Endothelial cell of umbilical vein (primary cell): ENCODE measurements around the gene ST6GALNAC3. TPM values are rescaled to one million over a fixed set of nuclear protein-coding genes. Genes with fewer than 3 reads are reported as not detected.

Experiments used
- BruUV-seq: library from RNA; stranded (reverse); fragments of 400-500 nt; replicated peaks from 2 replicates; lab custom pipeline; 2021; lab: Mats Ljungman, UMichigan
- CTCF ChIA-PET: fragments of 300-600, 350-600 bp; sonication (Branson Sonifier 250); formaldehyde crosslinking; loops from one replicate; lab custom pipeline; 2021; ENCODE audit warnings: antibody characterized with exemption, inconsistent platforms; lab: Charles Lee
- POLR2A ChIA-PET: fragments of 300-600, 350-600 bp; sonication (Branson Sonifier 250); formaldehyde crosslinking; loops from one replicate; lab custom pipeline; 2021; ENCODE audit warnings: antibody characterized with exemption, inconsistent platforms; lab: Charles Lee
- DNase-seq: peaks from one replicate; pipeline ENCODE4 v3.0.0-alpha.2; 2011; ENCODE audit warnings: low read depth, low spot score
- FAIRE-seq: peaks from 2 replicates; lab custom pipeline; 2011; peaks lifted over from hg19 to GRCh38; lab: Jason Lieb, UNC
- H2AFZ ChIP-seq: 2 replicates; pipeline ENCODE4 v1.6.0; 2012; ENCODE audit warnings: low read depth, low read length, control low read depth, inconsistent platforms
- H3K27ac ChIP-seq: 2 replicates; pipeline ENCODE4 v1.5.1; 2011; ENCODE audit warnings: low read depth, mild to moderate bottlenecking, control low read depth, low read length, moderate library complexity; ENCODE audit not compliant: insufficient read depth
- H3K27me3 ChIP-seq, 2 experiments: 2 replicates each; pipeline versions ENCODE4 v1.6.0 to v1.6.1; 2011; ENCODE audit warnings: low read length in 2 of 2, mixed read lengths in 1 of 2; ENCODE audit not compliant: control insufficient read depth in 2 of 2, insufficient read depth in 2 of 2
- H3K36me3 ChIP-seq, 2 experiments: 2 replicates in 1 of 2; 3 replicates in 1 of 2; pipeline ENCODE4 v1.5.1; 2011; ENCODE audit warnings: low read length in 2 of 2, mild to moderate bottlenecking in 1 of 2, moderate library complexity in 1 of 2; ENCODE audit not compliant: control insufficient read depth in 2 of 2, insufficient read depth in 2 of 2; ENCODE audit errors: extremely low read depth in 1 of 2
- H3K4me1 ChIP-seq: 3 replicates; pipeline ENCODE4 v1.5.1; 2011; ENCODE audit warnings: mild to moderate bottlenecking, low read length; ENCODE audit not compliant: control insufficient read depth, insufficient read depth; ENCODE audit errors: extremely low read depth
- H3K4me2 ChIP-seq: 2 replicates; pipeline ENCODE4 v1.6.1; 2011; ENCODE audit warnings: low read length, control low read depth, mixed read lengths; ENCODE audit not compliant: insufficient read depth
- H3K4me3 ChIP-seq, 3 experiments: fragments of 200-600 bp in 1 of 3; sonication (generic), shearing (Covaris generic) in 1 of 3; replicated peaks in 1 of 3; 2 replicates each; pipeline ENCODE4 v1.5.1; 2011 to 2016; ENCODE audit warnings: control low read depth in 3 of 3, low read length in 3 of 3, mild to moderate bottlenecking in 2 of 3, inconsistent platforms in 1 of 3, low read depth in 1 of 3, moderate library complexity in 1 of 3; ENCODE audit not compliant: insufficient read depth in 1 of 3
- H3K79me2 ChIP-seq: 2 replicates; pipeline ENCODE4 v1.6.0; 2012; ENCODE audit warnings: low read length, inconsistent platforms; ENCODE audit not compliant: control insufficient read depth, insufficient read depth
- H3K9ac ChIP-seq: replicated peaks from 2 replicates; pipeline ENCODE3; 2011; ENCODE audit warnings: low read length, control low read depth; ENCODE audit not compliant: insufficient read depth; ENCODE audit errors: extremely low read depth
- H3K9me1 ChIP-seq: replicated peaks from 3 replicates; pipeline ENCODE4 v1.6.0; 2011; ENCODE audit warnings: mild to moderate bottlenecking, low read length; ENCODE audit not compliant: control insufficient read depth, insufficient read depth; ENCODE audit errors: extremely low read depth
- H3K9me3 ChIP-seq: replicated peaks from 2 replicates; pipeline ENCODE4 v1.5.1; 2012; ENCODE audit warnings: low read length, inconsistent platforms; ENCODE audit not compliant: control insufficient read depth, insufficient read depth
- H4K20me1 ChIP-seq: replicated peaks from 2 replicates; pipeline ENCODE3; 2011; ENCODE audit warnings: mild to moderate bottlenecking, low read length; ENCODE audit not compliant: control insufficient read depth, insufficient read depth; ENCODE audit errors: extremely low read depth
- CTCF ChIP-seq, 2 donors: IDR thresholded peaks; 1 replicate in 1 of 2; 2 replicates in 1 of 2; pipeline ENCODE4 v1.5.1; 2011; ENCODE audit warnings: low read length in 2 of 2, mild to moderate bottlenecking in 2 of 2, moderate library complexity in 2 of 2, control low read depth in 1 of 2, inconsistent platforms in 1 of 2, low read depth in 1 of 2; ENCODE audit not compliant: insufficient read depth in 1 of 2; ENCODE audit errors: extremely low read depth in 1 of 2
- EZH2 ChIP-seq: IDR thresholded peaks from 2 replicates; pipeline ENCODE4 v1.6.1; 2012; ENCODE audit warnings: borderline replicate concordance, low read depth, mild to moderate bottlenecking, moderate library complexity, low read length, inconsistent platforms; ENCODE audit not compliant: severe bottlenecking
- FOS ChIP-seq: IDR thresholded peaks from 2 replicates; pipeline ENCODE4 v1.6.1; 2011; ENCODE audit warnings: mild to moderate bottlenecking, low read length, moderate library complexity, borderline replicate concordance; ENCODE audit not compliant: insufficient read depth
- GATA2 ChIP-seq: IDR thresholded peaks from 2 replicates; pipeline ENCODE4 v1.7.0; 2011; ENCODE audit warnings: low read depth, mild to moderate bottlenecking, moderate library complexity, mixed read lengths, low read length; ENCODE audit not compliant: insufficient read length, insufficient read depth
- JUN ChIP-seq: IDR thresholded peaks from 2 replicates; pipeline ENCODE4 v1.6.1; 2011; ENCODE audit warnings: borderline replicate concordance, low read depth; ENCODE audit not compliant: insufficient read length, insufficient read depth
- MAX ChIP-seq: IDR thresholded peaks from 2 replicates; pipeline ENCODE4 v1.6.1; 2011; ENCODE audit not compliant: insufficient read depth, insufficient read length
- MYC ChIP-seq: IDR thresholded peaks from one replicate; pipeline ENCODE4 v1.6.1; 2011; ENCODE audit warnings: mild to moderate bottlenecking, low read depth, low read length
- POLR2A ChIP-seq: IDR thresholded peaks from 2 replicates; pipeline ENCODE4 v1.6.1; 2012; ENCODE audit warnings: low read depth, mild to moderate bottlenecking, control low read depth, low read length
- POLR2AphosphoS5 ChIP-seq: IDR thresholded peaks from 2 replicates; pipeline ENCODE4 v1.6.1; 2012; ENCODE audit warnings: low read depth, mild to moderate bottlenecking, control low read depth, low read length, moderate library complexity; ENCODE audit not compliant: insufficient read depth
- dilution Hi-C: fragments of 300-500 bp; cut with MboI; formaldehyde crosslinking; loops from one replicate; pipeline ENCODE4 v1.15.0; 2019; ENCODE audit warnings: low sequenced_read_pairs; ENCODE audit not compliant: extremely low pct_ligation_motif_present
- intact Hi-C: fragments of 100-400 bp; cut with micrococcal nuclease; formaldehyde crosslinking; loops from one replicate; pipeline ENCODE4 v1.10.0; 2022
- polyA plus RNA-seq, 4 experiments: library from polyadenylated mRNA; depleted of rRNA in 3 of 4; stranded (reverse) in 3 of 4; unstranded in 1 of 4; fragments of >200 nt; gene quantifications; 2 replicates each; pipeline versions ENCODE4 v1.2.1 to v1.2.3, GENCODE V29; 2011 to 2012; ENCODE audit warnings: missing spikeins in 1 of 4
- total RNA-seq: library from RNA; stranded (reverse); gene quantifications from 2 replicates; pipeline ENCODE4 v1.2.3, GENCODE V29; 2021

Gene ST6GALNAC3
- total and polyA plus RNA-seq, 2 donors (not counting 3 experiments of a cell fraction or from before 2014, with no cell fraction given), result 7.6 to 48.3 TPM

- FAIRE-seq, result no peak
- CTCF ChIA-PET, result no interaction called here
Observed at GRCh38 chr1:76473591-76473990, 399.0 kb downstream of the ST6GALNAC3 start.

More at GRCh38 chr1:76473591-76473990, 399.0 kb downstream of the ST6GALNAC3 start:
- H3K9me3 ChIP-seq, result no peaks in the 10 kb centered on the region
- no peak overlapping the region for H3K4me3 ChIP-seq
- H3K9me1 ChIP-seq, result no peaks in the 10 kb centered on the region
- no peaks in the 10 kb centered on the region for H4K20me1 ChIP-seq
- H3K79me2 ChIP-seq, result no peaks in the 10 kb centered on the region
- no peak overlapping the region for H2AFZ ChIP-seq
- no peaks in the 10 kb centered on the region for H3K27me3 ChIP-seq
- DNase-seq, result no peak
- no peak for TF ChIP-seq EZH2
- TF ChIP-seq FOS, result no peak
- TF ChIP-seq GATA2, result no peak
- no peak for TF ChIP-seq MAX
- TF ChIP-seq MYC, result no peak
- no peak for TF ChIP-seq JUN
- no peak for TF ChIP-seq POLR2A
- no peak for TF ChIP-seq CTCF (IDR thresholded peaks at IDR 0.05; ENCODE audit: extremely low read depth in 1 of 2, insufficient read depth in 1 of 2, low read depth in 1 of 2, low read length in 2 of 2)
- no peak for TF ChIP-seq POLR2AphosphoS5
- intact Hi-C loops, result no loop called here
- H3K4me1 ChIP-seq, result no peaks in the 10 kb centered on the region
- BruUV-seq, result no TSS peak
- H3K4me2 ChIP-seq, result no peak overlapping the region
- dilution Hi-C loops, result no loop called here
- no peak overlapping the region for H3K9ac ChIP-seq
- POLR2A ChIA-PET, result no interaction called here
- no peak overlapping the region for H3K27ac ChIP-seq
- no peaks in the 10 kb centered on the region for H3K36me3 ChIP-seq
